SIG-M5 (cell line): ENCODE results near the gene SH3PXD2B.

Source experiments
- DNase-seq: peaks from one replicate; lab custom pipeline; 2025; lab: John Stamatoyannopoulos, UW

SH3PXD2B gene

GRCh38 chr5:172454358-172455086 is at the start of gene SH3PXD2B:
TSS of gene SH3PXD2B (minus strand) at chr5:172454525. CDS start at chr5:172454352, 173 bp downstream.
- no peak for DNase-seq

GRCh38 chr5:172502969-172503368 is 48.6 kb upstream of the SH3PXD2B start:
- DNase-seq, result no peak

- no peak for DNase-seq
Measured at GRCh38 chr5:172502410-172502809, 48.1 kb upstream of the SH3PXD2B start.

- no peak for DNase-seq
Measured at GRCh38 chr5:172501708-172502320, 47.5 kb upstream of the SH3PXD2B start.

- no peak for DNase-seq
Measured at GRCh38 chr5:172499287-172499686, 45.0 kb upstream of the SH3PXD2B start.

- DNase-seq, result no peak
Measured at GRCh38 chr5:172498431-172499129, 44.3 kb upstream of the SH3PXD2B start.

- no peak for DNase-seq
Measured at GRCh38 chr5:172497591-172498255, 43.4 kb upstream of the SH3PXD2B start.

GRCh38 chr5:172496671-172497371 is 42.5 kb upstream of the SH3PXD2B start:
- DNase-seq, result no peak

- DNase-seq, result no peak
Measured at GRCh38 chr5:172494630-172495505, 40.5 kb upstream of the SH3PXD2B start.

GRCh38 chr5:172493906-172494305 is 39.6 kb upstream of the SH3PXD2B start:
- DNase-seq, result no peak

- DNase-seq, result no peak
Measured at GRCh38 chr5:172493461-172493860, 39.1 kb upstream of the SH3PXD2B start.

GRCh38 chr5:172493002-172493401 is 38.7 kb upstream of the SH3PXD2B start:
- DNase-seq, result no peak

GRCh38 chr5:172492097-172492840 is 37.9 kb upstream of the SH3PXD2B start:
- no peak for DNase-seq

- DNase-seq, result no peak
Measured at GRCh38 chr5:172491481-172491880, 37.2 kb upstream of the SH3PXD2B start.

- DNase-seq, result no peak
Measured at GRCh38 chr5:172490514-172491461, 36.5 kb upstream of the SH3PXD2B start.

GRCh38 chr5:172488221-172488620 is 33.9 kb upstream of the SH3PXD2B start:
- no peak for DNase-seq

- no peak for DNase-seq
Measured at GRCh38 chr5:172487671-172488070, 33.3 kb upstream of the SH3PXD2B start.

GRCh38 chr5:172486912-172487311 is 32.6 kb upstream of the SH3PXD2B start:
- DNase-seq, result no peak

GRCh38 chr5:172486451-172486850 is 32.1 kb upstream of the SH3PXD2B start:
- no peak for DNase-seq
